ENCODE measurements around the gene HNRNPA2B1. TPM values are rescaled to one million over a fixed set of nuclear protein-coding genes. Genes with fewer than 3 reads are reported as not detected.
"Not testable (repeated sequence)": the region's sequence is repeated elsewhere in the genome, so short reads cannot be mapped to it uniquely, and the experiment has no call there.

The HNRNPA2B1 gene
- total RNA-seq, 2 donors from 2014 or later: 695 to 940 TPM

GRCh38 chr7:26162431-26162830, 38.1 kb downstream of the HNRNPA2B1 start:
- no peak overlapping the region for H3K27ac Mint-ChIP-seq
- H3K9me3 Mint-ChIP-seq: peaks cover 0 to 11% of the 10 kb centered on the region in 2 donors
- ATAC-seq (no peak), DNase-seq (ENCODE audit: low spot score in 2 of 2) (no peak)
- H3K36me3 Mint-ChIP-seq: peaks cover 4 to 57% of the 10 kb centered on the region in 2 donors

- Mint-ChIP-seq H3K27ac (no peak overlapping the region), H3K9me3 (peaks cover 0 to 11% of the 10 kb centered on the region in 2 donors), H3K36me3 (peaks cover 4 to 57% of the 10 kb centered on the region in 2 donors)
- DNase-seq (ENCODE audit: low spot score in 2 of 2) (no peak), ATAC-seq (no peak)
Measured at GRCh38 chr7:26160896-26161295, 39.6 kb downstream of the HNRNPA2B1 start.

- Mint-ChIP-seq H3K27ac (peak overlapping the region; percentile 56 to 87), H3K36me3 (peaks cover 4 to 53% of the 10 kb centered on the region in 2 donors), H3K9me3 (peaks cover 0 to 11% of the 10 kb centered on the region in 2 donors)
- DNase-seq (ENCODE audit: low spot score in 2 of 2) (no peak), ATAC-seq (no peak)
Measured at GRCh38 chr7:26159243-26159642, 41.3 kb downstream of the HNRNPA2B1 start.

GRCh38 chr7:26157520-26158105, 42.9 kb downstream of the HNRNPA2B1 start:
- peak overlapping the region; percentile 87 to 94 for H3K27ac Mint-ChIP-seq
- peaks cover 12 to 39% of the 10 kb centered on the region in 2 donors for H3K36me3 Mint-ChIP-seq
- no peak for DNase-seq (ENCODE audit: low spot score in 2 of 2)
- ATAC-seq: no peak
- peaks cover 0 to 11% of the 10 kb centered on the region in 2 donors for H3K9me3 Mint-ChIP-seq

- DNase-seq (ENCODE audit: low spot score in 2 of 2) (peak; percentile 22 to 68), ATAC-seq (peak; percentile 50 to 64)
- Mint-ChIP-seq H3K36me3 (peaks cover 12 to 39% of the 10 kb centered on the region in 2 donors), H3K9me3 (peaks cover 0 to 11% of the 10 kb centered on the region in 2 donors), H3K27ac (peak overlapping the region; percentile 93 to 94)
Measured at GRCh38 chr7:26156451-26157420, 43.8 kb downstream of the HNRNPA2B1 start.

GRCh38 chr7:26155531-26156375, 44.8 kb downstream of the HNRNPA2B1 start:
- no peak for DNase-seq (ENCODE audit: low spot score in 2 of 2)
- Mint-ChIP-seq H3K27ac (peak overlapping the region; percentile 72 to 93), H3K9me3 (peaks cover 0 to 11% of the 10 kb centered on the region in 2 donors), H3K36me3 (peaks cover 16 to 32% of the 10 kb centered on the region in 2 donors)
- no peak for ATAC-seq

GRCh38 chr7:26153823-26154783, 46.4 kb downstream of the HNRNPA2B1 start:
- DNase-seq (ENCODE audit: low spot score in 2 of 2): peak in 1 of 2 donors; percentile 69
- peaks cover 16 to 17% of the 10 kb centered on the region in 2 donors for H3K36me3 Mint-ChIP-seq
- peak in 1 of 2 donors; percentile 32 for ATAC-seq
- peak overlapping the region; percentile 91 to 93 for H3K27ac Mint-ChIP-seq
- H3K9me3 Mint-ChIP-seq: peaks cover 0 to 8% of the 10 kb centered on the region in 2 donors

- ATAC-seq (peak; percentile 34 to 42), DNase-seq (ENCODE audit: low spot score in 2 of 2) (peak in 1 of 2 donors; percentile 30)
- peaks cover 0 to 4% of the 10 kb centered on the region in 2 donors for H3K9me3 Mint-ChIP-seq
Measured at GRCh38 chr7:26153241-26153822, 47.2 kb downstream of the HNRNPA2B1 start.

GRCh38 chr7:26152782-26153240, 47.7 kb downstream of the HNRNPA2B1 start:
- H3K36me3 Mint-ChIP-seq: peaks cover 4 to 12% of the 10 kb centered on the region in 2 donors
- ATAC-seq (peak in 1 of 2 donors; percentile 33), DNase-seq (ENCODE audit: low spot score in 2 of 2) (peak; percentile 43 to 67)
- H3K27ac Mint-ChIP-seq: peak overlapping the region; percentile 91 to 93
- not testable (repeated sequence) for H3K9me3 Mint-ChIP-seq

More at GRCh38 chr7:26153241-26153822, 47.2 kb downstream of the HNRNPA2B1 start:
- H3K36me3 Mint-ChIP-seq: peaks cover 9 to 14% of the 10 kb centered on the region in 2 donors
- peak overlapping the region; percentile 91 to 93 for H3K27ac Mint-ChIP-seq

- no peaks in the 10 kb centered on the region for H3K9me3 Mint-ChIP-seq
- H3K36me3 Mint-ChIP-seq: peaks cover 0 to 12% of the 10 kb centered on the region in 2 donors
- ATAC-seq (peak; percentile 61 to 77), DNase-seq (ENCODE audit: low spot score in 2 of 2) (peak; percentile 84 to 89)
- H3K27ac Mint-ChIP-seq: peak within 1 kb of the TSS; percentile 93 to 96
Measured at GRCh38 chr7:26151953-26152781, 48.4 kb downstream of the HNRNPA2B1 start, which contains the start of gene NFE2L3. NFE2L3 (plus strand) TSS chr7:26152198; CDS start chr7:26152499, 301 bp downstream.

- ATAC-seq (no peak), DNase-seq (ENCODE audit: low spot score in 2 of 2) (no peak)
- H3K9me3 Mint-ChIP-seq: no peaks in the 10 kb centered on the region
- peaks cover 0 to 12% of the 10 kb centered on the region in 2 donors for H3K36me3 Mint-ChIP-seq
- peak overlapping the region; percentile 92 to 96 for H3K27ac Mint-ChIP-seq
Measured at GRCh38 chr7:26151650-26151952, 48.9 kb downstream of the HNRNPA2B1 start.

- DNase-seq (ENCODE audit: low spot score in 2 of 2): no peak
- ATAC-seq: no peak
- Mint-ChIP-seq H3K36me3 (peaks cover 0 to 12% of the 10 kb centered on the region in 2 donors), H3K9me3 (no peaks in the 10 kb centered on the region), H3K27ac (peak overlapping the region; percentile 53 to 92)
Measured at GRCh38 chr7:26151096-26151495, 49.5 kb downstream of the HNRNPA2B1 start.

- DNase-seq (ENCODE audit: low spot score in 2 of 2): no peak
- Mint-ChIP-seq H3K36me3 (peaks cover 0 to 12% of the 10 kb centered on the region in 2 donors), H3K27ac (no peak overlapping the region), H3K9me3 (no peaks in the 10 kb centered on the region)
- no peak for ATAC-seq
Measured at GRCh38 chr7:26149391-26149977, 51.1 kb downstream of the HNRNPA2B1 start.

- not testable (repeated sequence) for H3K9me3 Mint-ChIP-seq; DNase-seq (ENCODE audit: low spot score in 2 of 2); H3K27ac Mint-ChIP-seq; ATAC-seq; H3K36me3 Mint-ChIP-seq
Measured at GRCh38 chr7:26148307-26148700, 52.2 kb downstream of the HNRNPA2B1 start.
